PC-3 (cell line): Measurements from ENCODE around the gene MTFMT. TPM values are rescaled to one million over a fixed set of nuclear protein-coding genes. Genes with fewer than 3 reads are reported as not detected.

Experiments
- ATAC-seq: fragments of 200-7000 bp; cut with Tn5 transposase; 2 replicates; pipeline ENCODE4 v1.9.1; 2020; ENCODE audit warnings: mild to moderate bottlenecking, moderate library complexity
- BruUV-seq: library from RNA; stranded (reverse); fragments of 400-500 nt; replicated peaks from 2 replicates; lab custom pipeline; 2021; lab: Mats Ljungman, UMichigan
- CTCF ChIA-PET: fragments of 300-600 bp; sonication (Branson Sonifier 250); formaldehyde crosslinking; loops from one replicate; lab custom pipeline; 2022; ENCODE audit warnings: antibody characterized with exemption; lab: Charles Lee
- POLR2A ChIA-PET: fragments of 300-600 bp; sonication (Branson Sonifier 250); formaldehyde crosslinking; loops from one replicate; lab custom pipeline; 2022; ENCODE audit warnings: antibody characterized with exemption; ENCODE audit not compliant: unreplicated experiment; lab: Charles Lee
- DNase-seq: peaks from one replicate; pipeline ENCODE4 v3.0.0-alpha.2; 2015
- H2AFZ ChIP-seq: fragments of 300-600 bp; sonication (generic); 2 replicates; pipeline ENCODE4 v1.6.0; 2016; ENCODE audit warnings: antibody characterized with exemption, low read length
- H3F3A ChIP-seq: fragments of 300-600 bp; sonication (generic); one replicate; pipeline ENCODE4 v1.6.0; 2017; ENCODE audit warnings: antibody characterized with exemption, low read length, control low read depth, mild to moderate bottlenecking; ENCODE audit not compliant: unreplicated experiment
- H3K27ac ChIP-seq: fragments of 300-600 bp; sonication (generic); 2 replicates; pipeline ENCODE4 v1.5.1; 2016; ENCODE audit warnings: mild to moderate bottlenecking, low read length
- H3K27me3 ChIP-seq: fragments of 300-600 bp; sonication (generic); 2 replicates; pipeline ENCODE4 v1.6.1; 2016; ENCODE audit warnings: low read length, mixed read lengths
- H3K36me3 ChIP-seq: fragments of 300-600 bp; sonication (generic); 2 replicates; pipeline ENCODE4 v1.6.1; 2016; ENCODE audit warnings: low read depth, mixed run types, low read length, mixed read lengths
- H3K4me1 ChIP-seq: fragments of 300-600 bp; sonication (generic); 2 replicates; pipeline ENCODE4 v1.5.1; 2016; ENCODE audit warnings: low read length; ENCODE audit not compliant: insufficient read depth
- H3K4me2 ChIP-seq: fragments of 300-600 bp; sonication (generic); 2 replicates; pipeline ENCODE4 v1.6.0; 2016; ENCODE audit warnings: low read length
- H3K4me3 ChIP-seq: fragments of 300-600 bp; sonication (generic); 2 replicates; pipeline ENCODE4 v1.5.1; 2016; ENCODE audit warnings: mild to moderate bottlenecking, low read length, mixed read lengths
- H3K79me2 ChIP-seq: fragments of 300-600 bp; sonication (generic); 2 replicates; pipeline ENCODE4 v1.6.1; 2017; ENCODE audit warnings: low read length, mixed read lengths
- H3K9ac ChIP-seq: fragments of 300-600 bp; sonication (generic); 2 replicates; pipeline ENCODE4 v1.6.0; 2016; ENCODE audit warnings: mild to moderate bottlenecking, low read length
- H3K9me2 ChIP-seq: fragments of 300-600 bp; sonication (generic); replicated peaks from 2 replicates; pipeline ENCODE4 v1.6.1; 2016; ENCODE audit warnings: mixed run types, low read length, mixed read lengths
- H3K9me3 ChIP-seq: fragments of 300-600 bp; sonication (generic); 2 replicates; pipeline ENCODE4 v1.6.1; 2016; ENCODE audit warnings: low read length, mixed read lengths
- H4K20me1 ChIP-seq: fragments of 300-600 bp; sonication (generic); 2 replicates; pipeline ENCODE4 v1.6.1; 2016; ENCODE audit warnings: low read length, mixed read lengths
- EZH2 ChIP-seq: fragments of 300-600 bp; sonication (generic); IDR thresholded peaks from one replicate; pipeline ENCODE4 v1.6.1; 2017; ENCODE audit warnings: antibody characterized with exemption, mild to moderate bottlenecking, low read length; ENCODE audit not compliant: unreplicated experiment
- EZH2phosphoT487 ChIP-seq: fragments of 300-600 bp; sonication (generic); IDR thresholded peaks from 2 replicates; pipeline ENCODE4 v1.6.1; 2018; ENCODE audit warnings: mild to moderate bottlenecking, antibody characterized with exemption, low read length, borderline replicate concordance
- intact Hi-C: fragments of 100-400 bp; cut with micrococcal nuclease; formaldehyde crosslinking; loops from 2 replicates; pipeline ENCODE4 v1.9.0; 2023
- total RNA-seq: library from RNA; depleted of rRNA; stranded (reverse); fragments of >200 nt; gene quantifications from 2 replicates; pipeline ENCODE4 v1.2.3, GENCODE V29; 2014
- TF ChIP-seq, protein P1 (sequence below): fragments of 300-600 bp; sonication (generic); conservative IDR thresholded peaks from 2 replicates; pipeline ENCODE4 v1.5.1; 2017; ENCODE audit warnings: antibody characterized with exemption, low read depth, mild to moderate bottlenecking, low read length

Gene MTFMT
- total RNA-seq, 1 experiment from 2014 or later, result 15.5 TPM

DNA sequence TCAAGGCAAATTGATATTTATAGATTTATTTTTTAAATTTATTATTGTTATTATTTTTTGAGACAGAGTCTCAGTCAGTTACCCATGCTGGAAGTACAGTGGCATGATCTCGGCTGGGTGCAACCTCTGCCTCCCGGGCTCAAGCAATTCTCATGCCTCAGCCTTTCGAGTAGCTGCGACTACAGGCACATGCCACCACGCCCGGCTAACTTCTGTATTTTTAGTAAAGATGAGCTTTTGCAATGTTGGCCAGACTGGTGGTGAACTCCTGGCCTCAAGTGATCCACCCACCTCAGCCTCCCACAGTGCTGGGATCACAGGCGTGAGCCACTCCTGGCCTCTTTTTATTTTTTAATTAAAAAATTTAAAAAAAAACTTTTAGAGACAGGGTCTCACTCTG lies 58.7 kb downstream of the MTFMT start:
- peaks cover 25% of the 10 kb centered on the region for H3K36me3 ChIP-seq
- no peak overlapping the region for H3K4me2 ChIP-seq
- no peak overlapping the region for H3K27ac ChIP-seq
- no peak for ATAC-seq
- no peaks in the 10 kb centered on the region for H3K27me3 ChIP-seq
- DNase-seq, result no peak
- no peaks in the 10 kb centered on the region for H3F3A ChIP-seq
- no peaks in the 10 kb centered on the region for H3K9me2 ChIP-seq
- H4K20me1 ChIP-seq, result no peaks in the 10 kb centered on the region
- no peak overlapping the region for H3K4me3 ChIP-seq
- POLR2A ChIA-PET, result no interaction called here
- TF ChIP-seq EZH2 (no peak), EZH2phosphoT487 (no peak)
- TF ChIP-seq, protein P1, sequence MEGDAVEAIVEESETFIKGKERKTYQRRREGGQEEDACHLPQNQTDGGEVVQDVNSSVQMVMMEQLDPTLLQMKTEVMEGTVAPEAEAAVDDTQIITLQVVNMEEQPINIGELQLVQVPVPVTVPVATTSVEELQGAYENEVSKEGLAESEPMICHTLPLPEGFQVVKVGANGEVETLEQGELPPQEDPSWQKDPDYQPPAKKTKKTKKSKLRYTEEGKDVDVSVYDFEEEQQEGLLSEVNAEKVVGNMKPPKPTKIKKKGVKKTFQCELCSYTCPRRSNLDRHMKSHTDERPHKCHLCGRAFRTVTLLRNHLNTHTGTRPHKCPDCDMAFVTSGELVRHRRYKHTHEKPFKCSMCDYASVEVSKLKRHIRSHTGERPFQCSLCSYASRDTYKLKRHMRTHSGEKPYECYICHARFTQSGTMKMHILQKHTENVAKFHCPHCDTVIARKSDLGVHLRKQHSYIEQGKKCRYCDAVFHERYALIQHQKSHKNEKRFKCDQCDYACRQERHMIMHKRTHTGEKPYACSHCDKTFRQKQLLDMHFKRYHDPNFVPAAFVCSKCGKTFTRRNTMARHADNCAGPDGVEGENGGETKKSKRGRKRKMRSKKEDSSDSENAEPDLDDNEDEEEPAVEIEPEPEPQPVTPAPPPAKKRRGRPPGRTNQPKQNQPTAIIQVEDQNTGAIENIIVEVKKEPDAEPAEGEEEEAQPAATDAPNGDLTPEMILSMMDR, result no peak
- no TSS peak for BruUV-seq
- intact Hi-C loops, result no loop called here
- CTCF ChIA-PET, result no interaction called here
- H2AFZ ChIP-seq, result no peak overlapping the region
- no peak overlapping the region for H3K9ac ChIP-seq
- H3K79me2 ChIP-seq, result no peaks in the 10 kb centered on the region
- no peaks in the 10 kb centered on the region for H3K9me3 ChIP-seq
- no peaks in the 10 kb centered on the region for H3K4me1 ChIP-seq

DNA sequence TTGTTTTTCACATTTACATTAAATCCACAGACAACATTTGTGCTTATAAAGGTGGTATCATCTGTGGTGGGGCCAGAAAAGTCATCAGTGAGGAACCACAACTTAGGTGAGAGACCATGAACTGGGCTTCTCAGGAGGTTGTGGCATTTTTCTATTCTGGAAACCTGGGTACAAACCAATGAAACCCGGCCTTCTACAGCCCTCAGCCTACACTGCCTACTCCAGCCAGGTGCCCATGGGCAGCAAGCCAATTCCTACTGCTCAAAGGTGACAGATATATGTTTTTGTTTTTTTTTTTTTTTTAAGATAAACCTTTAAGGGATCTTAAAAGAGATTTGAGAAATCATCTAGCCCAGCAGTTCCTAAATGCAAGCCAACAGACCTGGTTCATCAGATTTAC lies 60.0 kb downstream of the MTFMT start:
- Histone ChIP-seq H3K27me3 (no peaks in the 10 kb centered on the region), H3K4me1 (no peaks in the 10 kb centered on the region), H3F3A (no peaks in the 10 kb centered on the region), H4K20me1 (no peaks in the 10 kb centered on the region), H3K9ac (no peak overlapping the region), H3K79me2 (no peaks in the 10 kb centered on the region), H3K36me3 (peaks cover 24% of the 10 kb centered on the region), H3K9me3 (no peaks in the 10 kb centered on the region), H3K9me2 (no peaks in the 10 kb centered on the region), H2AFZ (no peak overlapping the region), H3K4me2 (no peak overlapping the region), H3K4me3 (no peak overlapping the region), H3K27ac (no peak overlapping the region)
- DNase-seq (no peak), ATAC-seq (no peak)
- intact Hi-C loops, result no loop called here
- CTCF ChIA-PET, result no interaction called here
- BruUV-seq, result no TSS peak
- POLR2A ChIA-PET, result no interaction called here
- no peak for TF ChIP-seq EZH2
- no peak for TF ChIP-seq EZH2phosphoT487
- TF ChIP-seq, protein P1, result no peak

DNA sequence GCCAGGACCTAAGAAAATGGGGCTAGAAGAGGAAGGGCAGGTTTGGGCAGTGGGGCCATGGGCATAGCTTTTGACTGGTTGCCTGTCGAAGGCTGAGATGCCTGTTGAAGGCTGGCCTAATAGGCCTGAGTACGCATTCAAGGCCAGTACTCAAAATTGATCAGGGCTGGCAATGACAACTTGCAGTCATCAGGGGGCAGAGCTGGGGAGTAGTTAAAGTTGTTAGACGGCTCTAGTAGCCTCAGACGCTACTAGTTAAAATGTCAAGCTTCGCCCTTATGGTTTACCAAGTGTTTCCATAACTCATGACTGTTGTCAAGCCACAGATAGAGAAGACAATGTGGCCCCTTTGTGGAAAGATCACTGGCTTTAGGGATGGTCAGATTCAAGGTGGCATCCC lies 68.4 kb downstream of the MTFMT start:
- no peak overlapping the region for H3K27ac ChIP-seq
- CTCF ChIA-PET, result no interaction called here
- H3K9me3 ChIP-seq, result no peaks in the 10 kb centered on the region
- H3K36me3 ChIP-seq, result peaks cover 18% of the 10 kb centered on the region
- H2AFZ ChIP-seq, result no peak overlapping the region
- intact Hi-C loops, result no loop called here
- ATAC-seq (no peak), DNase-seq (no peak)
- H3K79me2 ChIP-seq, result no peaks in the 10 kb centered on the region
- no peaks in the 10 kb centered on the region for H4K20me1 ChIP-seq
- no TSS peak for BruUV-seq
- H3K9ac ChIP-seq, result no peak overlapping the region
- no peaks in the 10 kb centered on the region for H3K9me2 ChIP-seq
- no peak overlapping the region for H3K4me3 ChIP-seq
- no peaks in the 10 kb centered on the region for H3F3A ChIP-seq
- no peaks in the 10 kb centered on the region for H3K4me1 ChIP-seq
- no peak overlapping the region for H3K4me2 ChIP-seq
- POLR2A ChIA-PET, result no interaction called here
- H3K27me3 ChIP-seq, result no peaks in the 10 kb centered on the region
- TF ChIP-seq EZH2 (no peak), EZH2phosphoT487 (no peak)
- TF ChIP-seq, protein P1, result no peak
